Activated T-cell treated with anti-CD3 and anti-CD28 coated beads, Interleukin-2, amount 50 U/mL, for 24 hours (primary cell): ENCODE measurements around the gene AQP2.
"Not testable (repeated sequence)": the region's sequence is repeated elsewhere in the genome, so short reads cannot be mapped to it uniquely, and the experiment has no call there.

ENCODE experiments used
- DNase-seq: peaks from one replicate; pipeline ENCODE4 v3.0.0-alpha.2; 2020
- H3K27ac Mint-ChIP-seq: 2 replicates; pipeline ENCODE4 v1.8.0; 2020; ENCODE audit warnings: mild to moderate bottlenecking, mixed read lengths
- H3K27me3 Mint-ChIP-seq: 2 replicates; pipeline ENCODE4 v1.8.0; 2020; ENCODE audit warnings: mixed read lengths
- H3K36me3 Mint-ChIP-seq: 2 replicates; pipeline ENCODE4 v1.8.0; 2020; ENCODE audit warnings: low read depth, mixed read lengths
- H3K4me1 Mint-ChIP-seq: 2 replicates; pipeline ENCODE4 v1.8.0; 2020; ENCODE audit warnings: low read depth, mixed read lengths
- H3K4me3 Mint-ChIP-seq: 2 replicates; pipeline ENCODE4 v1.8.0; 2020; ENCODE audit warnings: mild to moderate bottlenecking, moderate library complexity, mixed read lengths
- H3K9me3 Mint-ChIP-seq: 2 replicates; pipeline ENCODE4 v1.8.0; 2020; ENCODE audit warnings: mixed read lengths

The AQP2 gene

GRCh38 chr12:49986476-49986875 lies 35.9 kb downstream of the AQP2 start:
- not testable (repeated sequence) for H3K4me3 Mint-ChIP-seq, H3K27me3 Mint-ChIP-seq, H3K27ac Mint-ChIP-seq, DNase-seq, H3K9me3 Mint-ChIP-seq
- Mint-ChIP-seq H3K4me1 (peaks cover 11% of the 10 kb centered on the region), H3K36me3 (peaks cover 56% of the 10 kb centered on the region)

GRCh38 chr12:49987625-49988303 lies 37.2 kb downstream of the AQP2 start:
- Mint-ChIP-seq H3K9me3 (no peaks in the 10 kb centered on the region), H3K36me3 (peaks cover 69% of the 10 kb centered on the region), H3K4me1 (peaks cover 11% of the 10 kb centered on the region)

GRCh38 chr12:49989400-49989799 lies 38.9 kb downstream of the AQP2 start:
- DNase-seq, H3K27ac Mint-ChIP-seq, H3K27me3 Mint-ChIP-seq, H3K9me3 Mint-ChIP-seq, H3K4me3 Mint-ChIP-seq: not testable (repeated sequence)
- H3K36me3 Mint-ChIP-seq = peaks cover 84% of the 10 kb centered on the region
- peaks cover 11% of the 10 kb centered on the region for H3K4me1 Mint-ChIP-seq

More at GRCh38 chr12:49987625-49988303, 37.2 kb downstream of the AQP2 start:
- H3K4me3 Mint-ChIP-seq = no peak overlapping the region
- no peaks in the 10 kb centered on the region for H3K27me3 Mint-ChIP-seq
- no peak overlapping the region for H3K27ac Mint-ChIP-seq
- DNase-seq = no peak

GRCh38 chr12:49990273-49990672 lies 39.7 kb downstream of the AQP2 start:
- Mint-ChIP-seq H3K9me3 (no peaks in the 10 kb centered on the region), H3K36me3 (peaks cover 85% of the 10 kb centered on the region), H3K4me3 (no peak overlapping the region), H3K27ac (no peak overlapping the region), H3K27me3 (no peaks in the 10 kb centered on the region), H3K4me1 (peaks cover 11% of the 10 kb centered on the region)
- no peak for DNase-seq

GRCh38 chr12:49998453-49998852 lies 47.9 kb downstream of the AQP2 start:
- no peak for DNase-seq
- Mint-ChIP-seq H3K4me3 (no peak overlapping the region), H3K9me3 (no peaks in the 10 kb centered on the region), H3K4me1 (no peaks in the 10 kb centered on the region), H3K27me3 (no peaks in the 10 kb centered on the region), H3K27ac (no peak overlapping the region), H3K36me3 (peaks cover 89% of the 10 kb centered on the region)

- no peak for DNase-seq
- H3K36me3 Mint-ChIP-seq = peaks cover 88% of the 10 kb centered on the region
- no peak overlapping the region for H3K27ac Mint-ChIP-seq
- no peaks in the 10 kb centered on the region for H3K9me3 Mint-ChIP-seq
- H3K4me1 Mint-ChIP-seq = peaks cover 10% of the 10 kb centered on the region
- no peaks in the 10 kb centered on the region for H3K27me3 Mint-ChIP-seq
- no peak overlapping the region for H3K4me3 Mint-ChIP-seq
Measured at GRCh38 chr12:50003595-50003994, 53.1 kb downstream of the AQP2 start.

GRCh38 chr12:50004696-50005095 lies 54.2 kb downstream of the AQP2 start:
- Mint-ChIP-seq H3K36me3 (peaks cover 85% of the 10 kb centered on the region), H3K27me3 (no peaks in the 10 kb centered on the region), H3K4me3 (no peak overlapping the region), H3K27ac (no peak overlapping the region), H3K4me1 (peaks cover 10% of the 10 kb centered on the region), H3K9me3 (no peaks in the 10 kb centered on the region)
- DNase-seq = no peak

GRCh38 chr12:50005175-50005574 lies 54.6 kb downstream of the AQP2 start:
- no peaks in the 10 kb centered on the region for H3K27me3 Mint-ChIP-seq
- no peak for DNase-seq
- H3K9me3 Mint-ChIP-seq = no peaks in the 10 kb centered on the region
- H3K36me3 Mint-ChIP-seq = peaks cover 86% of the 10 kb centered on the region
- no peak overlapping the region for H3K4me3 Mint-ChIP-seq
- no peak overlapping the region for H3K27ac Mint-ChIP-seq
- H3K4me1 Mint-ChIP-seq = peaks cover 10% of the 10 kb centered on the region

GRCh38 chr12:50006280-50006679 lies 55.7 kb downstream of the AQP2 start:
- no peak for DNase-seq
- Mint-ChIP-seq H3K4me3 (no peak overlapping the region), H3K9me3 (no peaks in the 10 kb centered on the region), H3K36me3 (peaks cover 82% of the 10 kb centered on the region), H3K4me1 (peaks cover 10% of the 10 kb centered on the region), H3K27ac (peak overlapping the region; percentile 26), H3K27me3 (no peaks in the 10 kb centered on the region)

- H3K4me3 Mint-ChIP-seq = no peak overlapping the region
- no peak overlapping the region for H3K27ac Mint-ChIP-seq
- no peak for DNase-seq
- no peaks in the 10 kb centered on the region for H3K9me3 Mint-ChIP-seq
- H3K4me1 Mint-ChIP-seq = peaks cover 10% of the 10 kb centered on the region
- peaks cover 77% of the 10 kb centered on the region for H3K36me3 Mint-ChIP-seq
- no peaks in the 10 kb centered on the region for H3K27me3 Mint-ChIP-seq
Measured at GRCh38 chr12:50006754-50007442, 56.4 kb downstream of the AQP2 start.
